HG02981 (cell line): ENCODE data around the gene RERG.
A peak's percentile ranks its signal among the peaks of the same experiment; 100 is the strongest.

ENCODE experiments used
- ATAC-seq: cut with Tn5 transposase; IDR thresholded peaks from one replicate; pipeline ENCODE4 v1.9.1; 2021; ENCODE audit warnings: mild to moderate bottlenecking, moderate library complexity; ENCODE audit not compliant: unreplicated experiment

RERG gene, protein sequence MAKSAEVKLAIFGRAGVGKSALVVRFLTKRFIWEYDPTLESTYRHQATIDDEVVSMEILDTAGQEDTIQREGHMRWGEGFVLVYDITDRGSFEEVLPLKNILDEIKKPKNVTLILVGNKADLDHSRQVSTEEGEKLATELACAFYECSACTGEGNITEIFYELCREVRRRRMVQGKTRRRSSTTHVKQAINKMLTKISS

DNA sequence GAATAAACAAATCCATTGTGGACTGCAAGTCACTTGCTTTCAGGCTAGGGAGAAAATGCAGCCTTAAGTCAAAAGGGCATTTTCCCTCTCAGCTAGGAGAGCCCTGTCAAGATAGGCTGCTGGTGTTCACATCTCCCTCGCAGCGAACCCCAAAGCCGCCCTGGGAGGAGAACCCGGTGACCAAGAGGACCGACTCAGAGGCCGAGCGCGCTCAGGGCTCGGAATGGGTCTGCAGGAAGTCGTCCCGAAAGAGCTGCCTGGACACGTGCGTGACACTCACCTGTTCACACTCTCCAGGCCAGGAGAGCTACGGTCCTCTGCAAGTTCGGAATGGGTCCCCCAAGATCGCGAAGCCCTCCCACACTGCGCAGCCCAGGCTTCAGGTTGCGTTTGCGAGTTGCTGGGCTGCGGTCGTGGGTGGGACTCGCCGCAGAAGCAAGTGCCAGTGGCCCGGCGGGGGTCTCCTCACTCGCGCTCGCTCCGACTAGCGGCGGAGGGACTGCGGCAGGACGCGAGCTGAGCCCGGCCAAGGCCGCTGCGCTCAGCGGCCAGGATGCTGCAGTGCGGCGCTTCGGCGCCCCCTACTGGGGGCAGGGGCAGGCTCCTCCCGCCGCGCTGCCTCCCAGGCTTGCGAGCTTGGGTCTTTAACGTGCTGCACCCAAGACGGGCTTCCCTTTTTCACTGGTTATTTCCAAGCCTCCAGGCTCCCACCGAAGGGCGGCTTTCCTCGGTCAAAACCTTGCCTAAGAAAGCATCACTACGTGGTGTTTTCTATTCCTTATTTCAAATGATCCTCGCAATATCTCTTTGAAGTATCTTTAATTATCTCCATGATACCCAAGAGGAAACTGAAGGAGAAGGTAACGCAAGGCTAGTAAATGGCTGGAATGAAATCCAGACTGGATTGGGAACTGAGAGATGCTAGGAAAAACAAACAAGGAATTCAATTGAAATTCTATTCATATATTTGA lies at the start of gene RERG:
Gene RERG, minus strand, starts transcription at position 503 of the 971 bp plus-strand sequence. CDS start 3,928 bp downstream, outside the sequence.
- ATAC-seq: peak; percentile 93

DNA sequence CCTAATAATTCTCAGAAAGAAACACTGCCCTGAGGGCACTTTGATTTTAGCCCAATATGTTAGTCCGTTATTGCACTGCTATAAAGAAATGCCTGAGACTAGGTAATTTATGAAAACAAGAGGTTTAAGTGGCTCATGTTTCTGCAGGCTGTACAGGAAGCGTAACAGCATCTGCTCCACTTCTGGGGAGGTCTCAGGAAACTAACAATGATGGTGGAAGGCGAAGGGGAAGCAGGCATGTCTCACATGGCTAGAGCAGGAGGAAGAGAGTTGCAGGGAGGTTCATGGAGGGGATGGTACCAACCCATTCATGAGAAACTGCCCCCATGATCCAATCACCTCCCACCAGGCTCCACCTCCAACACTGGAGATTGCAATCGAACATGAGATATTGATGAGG lies 49.4 kb upstream of the RERG start:
- ATAC-seq: no peak

DNA sequence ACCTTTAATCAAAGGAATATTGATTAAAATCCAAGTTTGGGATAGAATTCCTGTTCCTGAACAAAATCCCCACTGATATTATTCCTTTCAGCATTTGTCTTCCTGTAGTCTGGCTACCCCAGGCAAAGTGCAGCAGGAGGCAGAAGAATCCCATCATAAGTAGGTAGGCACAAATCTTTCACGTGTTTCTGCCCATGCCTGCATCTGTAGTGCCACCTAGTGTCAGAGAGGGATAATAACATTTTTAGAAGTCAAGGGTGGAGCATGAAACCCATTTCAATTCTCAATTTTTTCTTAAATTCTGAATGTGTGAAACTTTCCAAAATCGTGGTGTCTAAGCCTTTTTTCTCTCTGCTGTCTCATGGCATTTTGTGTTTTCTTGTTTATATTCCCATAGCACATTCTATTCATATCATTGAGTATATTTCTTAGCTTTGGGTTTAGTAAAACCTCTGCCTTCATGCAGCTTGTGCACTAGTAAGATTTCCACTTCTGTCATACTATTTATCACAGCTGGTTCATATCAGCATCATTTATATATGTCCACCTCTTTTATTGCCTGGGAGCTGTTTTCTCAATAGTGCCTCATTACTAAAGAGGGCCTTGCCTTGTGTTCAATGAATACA lies 47.8 kb upstream of the RERG start:
- peak; percentile 79 for ATAC-seq

DNA sequence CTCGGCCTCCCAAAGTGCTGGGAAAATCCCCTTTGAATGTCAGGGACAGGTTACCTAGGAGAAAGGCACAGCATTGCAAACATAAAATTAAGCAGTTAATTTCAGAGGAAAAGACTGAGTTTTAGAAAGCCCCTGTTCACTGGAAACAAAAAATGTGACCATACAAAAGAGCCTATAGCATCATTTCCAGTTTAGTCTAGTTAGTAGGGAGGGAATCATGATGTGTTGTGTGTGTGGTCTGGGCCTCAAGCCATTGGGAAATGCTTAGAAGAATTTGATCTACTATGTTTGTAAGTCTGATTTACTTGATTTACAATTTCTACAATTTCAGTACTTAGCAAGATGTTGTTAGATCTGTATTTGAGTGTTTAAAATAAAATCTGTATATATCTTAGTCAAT lies 47.1 kb upstream of the RERG start:
- ATAC-seq: no peak

DNA sequence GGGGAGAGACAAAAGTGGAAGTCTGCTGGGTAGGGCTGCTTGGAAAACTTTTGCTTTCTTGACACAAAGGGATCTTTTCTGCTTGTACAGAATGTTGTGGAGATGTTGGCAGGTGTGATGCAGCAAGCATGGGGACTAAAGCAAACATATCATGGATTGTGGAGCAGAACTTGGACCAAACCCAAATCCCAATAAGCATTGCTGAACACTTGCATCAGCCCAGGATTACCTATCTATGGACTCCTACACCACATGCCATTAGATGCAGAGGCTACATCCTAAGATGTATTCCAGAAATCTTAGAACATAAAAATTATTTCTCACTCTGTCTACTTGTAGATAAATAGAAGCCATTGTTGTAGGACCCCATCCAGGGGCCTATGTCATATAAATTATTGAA lies 44.7 kb upstream of the RERG start:
- ATAC-seq: no peak

DNA sequence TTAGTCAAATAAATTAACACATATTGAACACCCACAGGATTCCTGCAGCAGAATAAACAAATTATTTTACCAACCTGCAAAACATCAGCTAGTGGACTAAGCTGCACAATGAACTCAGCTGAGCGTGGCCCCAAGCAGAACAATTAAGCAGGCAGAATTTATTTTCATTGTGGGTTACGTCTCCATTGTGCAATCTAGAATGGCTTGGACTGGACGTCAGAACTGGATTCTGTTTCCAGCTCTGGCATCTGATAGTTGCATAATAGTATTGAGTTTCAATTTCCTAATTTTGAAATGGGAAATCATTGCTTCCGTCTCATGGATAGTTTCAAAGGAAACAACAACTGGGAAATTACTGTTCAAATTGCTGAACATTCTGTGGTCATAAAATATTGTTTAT lies 35.5 kb upstream of the RERG start:
- ATAC-seq: no peak

DNA sequence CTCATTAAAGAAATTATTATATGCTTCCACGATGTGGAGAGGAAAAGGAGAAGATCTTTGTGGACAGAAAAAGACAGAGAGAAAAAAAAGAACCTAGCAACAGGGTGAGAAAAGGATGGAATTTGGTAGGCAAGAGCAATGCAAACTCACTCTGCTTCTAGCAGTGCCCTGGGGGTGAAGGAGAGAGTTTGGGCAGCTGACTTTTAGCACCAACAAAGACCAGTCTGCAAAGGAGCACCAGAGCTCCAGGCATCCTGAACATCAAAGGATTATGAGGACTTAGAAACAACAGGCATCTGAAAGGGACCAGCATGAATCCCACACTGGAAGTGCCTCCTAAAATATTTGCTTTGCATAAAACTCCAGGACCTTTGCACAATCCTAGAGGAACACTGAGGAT lies 32.8 kb upstream of the RERG start:
- ATAC-seq: no peak

DNA sequence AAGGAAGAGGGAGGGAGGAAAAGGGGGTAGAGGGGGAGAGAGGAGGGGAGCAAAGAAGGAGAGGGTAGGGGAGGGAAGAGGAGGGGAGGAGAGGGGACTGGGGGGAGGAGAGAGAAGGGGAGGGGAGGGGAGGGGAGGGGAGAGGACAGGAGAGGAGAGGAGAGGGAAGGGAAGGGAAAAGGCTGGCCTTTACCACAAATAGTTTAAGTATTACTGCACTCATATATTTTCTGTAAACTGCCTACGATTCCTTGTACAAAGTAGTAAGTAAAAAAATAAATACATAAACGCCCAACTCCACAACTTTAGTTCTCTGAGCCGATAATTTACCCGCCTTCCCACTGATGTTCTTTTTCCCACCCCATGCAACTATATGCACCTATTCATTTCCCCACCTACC lies 23.7 kb upstream of the RERG start:
- no peak for ATAC-seq

DNA sequence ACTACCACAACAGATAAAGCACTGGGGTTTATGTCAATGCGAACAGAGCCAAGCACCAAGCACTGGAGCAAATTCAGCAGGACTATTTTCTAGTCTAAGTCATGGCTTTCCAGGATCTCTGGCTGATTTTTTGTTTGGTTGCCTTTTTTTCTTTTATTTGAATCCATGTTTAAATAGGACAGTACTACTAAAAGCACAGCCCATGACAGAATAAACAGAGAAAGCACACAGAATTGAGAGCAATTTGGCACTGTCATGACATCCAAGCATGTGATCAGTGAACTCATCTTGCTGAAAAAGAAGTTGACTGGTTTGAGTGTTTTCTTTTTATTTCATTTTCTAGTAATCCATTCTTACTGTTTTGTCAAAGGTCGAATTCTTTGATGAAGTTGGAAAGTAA lies 23.1 kb upstream of the RERG start:
- no peak for ATAC-seq

DNA sequence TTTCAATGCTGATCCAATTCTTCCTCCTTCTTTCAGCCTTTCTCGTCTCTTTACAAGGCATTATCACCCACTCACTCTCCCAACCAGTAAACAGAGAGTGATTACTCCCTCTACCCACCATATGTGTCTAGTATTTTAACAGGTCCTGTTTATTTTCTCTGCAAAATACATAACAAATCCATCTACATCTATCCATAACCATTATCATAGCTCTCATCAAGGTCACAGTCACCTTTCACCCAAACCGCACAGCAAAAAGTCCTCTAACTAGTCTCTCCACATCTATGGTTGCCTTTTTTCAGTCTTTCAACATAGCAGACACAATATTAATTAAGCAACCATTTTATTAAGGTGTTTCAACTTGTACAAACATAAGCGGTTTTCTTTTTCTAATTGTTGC lies 21.9 kb upstream of the RERG start:
- ATAC-seq: no peak

DNA sequence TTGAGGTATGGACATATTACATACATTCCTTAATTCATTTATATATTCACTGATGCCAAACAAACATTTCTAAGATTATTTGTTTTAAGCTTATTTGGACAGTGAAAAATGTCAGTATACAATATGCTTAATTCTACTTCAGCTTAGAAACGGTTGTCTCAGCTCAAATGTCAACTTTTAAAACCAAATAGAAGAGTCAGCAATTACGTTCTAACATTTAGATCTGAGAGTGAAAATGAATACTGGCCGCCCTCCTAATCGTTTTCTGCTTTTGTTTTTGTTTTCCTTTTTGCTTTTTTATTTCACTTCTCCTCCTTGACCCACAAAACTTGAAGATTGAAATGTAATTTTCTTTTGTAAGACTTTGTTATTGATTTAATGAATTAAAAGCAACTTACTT lies 19.7 kb upstream of the RERG start:
- ATAC-seq: no peak

DNA sequence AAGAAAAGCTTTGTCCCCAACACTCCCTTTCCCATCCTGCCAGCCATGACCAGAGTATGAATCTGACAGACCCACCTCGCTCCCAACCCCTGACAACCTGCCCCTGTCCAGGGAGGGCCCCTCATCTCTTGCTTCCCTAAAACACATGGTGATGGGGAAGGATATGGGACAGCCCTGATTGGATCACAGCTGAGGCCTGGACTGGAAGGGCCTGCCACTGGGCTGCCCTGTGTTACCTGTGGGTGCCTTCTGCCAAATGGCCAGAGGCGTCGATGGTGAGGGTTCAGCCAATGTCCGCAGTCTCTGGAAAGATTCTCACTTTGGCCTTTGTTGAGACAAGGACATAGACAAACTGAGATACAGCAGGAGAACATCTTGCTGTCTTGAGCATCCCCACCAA lies 13.3 kb upstream of the RERG start:
- no peak for ATAC-seq

DNA sequence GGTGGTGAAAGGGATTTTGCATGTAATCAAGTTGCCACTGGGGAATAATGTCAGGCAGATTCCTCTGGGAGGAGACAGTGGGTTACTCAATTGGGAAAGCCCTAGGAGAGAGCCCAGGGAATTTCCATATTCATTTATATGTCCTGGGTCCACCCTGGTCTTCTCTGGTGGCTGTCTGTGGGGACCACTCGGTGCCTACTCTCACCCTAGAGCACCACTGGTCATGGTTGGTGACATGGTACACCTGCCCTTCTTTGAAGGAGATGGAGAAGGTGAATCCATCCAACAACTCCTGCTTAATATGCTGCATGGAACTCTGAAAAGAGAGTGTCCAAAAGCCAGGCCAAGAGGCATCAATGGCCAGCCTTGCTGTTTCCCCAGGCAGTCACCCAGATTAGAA lies 12.8 kb upstream of the RERG start:
- ATAC-seq: no peak

DNA sequence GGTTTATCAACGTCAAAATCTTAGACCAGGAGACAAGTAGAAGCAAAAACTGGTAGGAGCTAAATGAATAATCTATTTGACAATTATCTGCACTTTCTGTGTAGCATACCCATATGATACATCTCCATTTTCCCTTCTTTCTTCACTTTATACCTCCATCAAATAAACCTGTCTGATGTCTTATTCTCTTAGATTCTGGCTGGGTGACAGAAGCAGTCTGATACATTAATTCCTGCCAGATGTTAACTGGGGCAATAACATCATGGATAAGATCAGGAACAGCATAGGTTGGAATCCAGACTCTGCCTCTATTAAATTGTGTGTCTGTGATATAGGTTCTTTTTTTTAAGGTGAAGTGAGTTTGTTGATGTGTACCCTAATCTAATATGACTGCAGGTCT lies 11.7 kb upstream of the RERG start:
- ATAC-seq: no peak

DNA sequence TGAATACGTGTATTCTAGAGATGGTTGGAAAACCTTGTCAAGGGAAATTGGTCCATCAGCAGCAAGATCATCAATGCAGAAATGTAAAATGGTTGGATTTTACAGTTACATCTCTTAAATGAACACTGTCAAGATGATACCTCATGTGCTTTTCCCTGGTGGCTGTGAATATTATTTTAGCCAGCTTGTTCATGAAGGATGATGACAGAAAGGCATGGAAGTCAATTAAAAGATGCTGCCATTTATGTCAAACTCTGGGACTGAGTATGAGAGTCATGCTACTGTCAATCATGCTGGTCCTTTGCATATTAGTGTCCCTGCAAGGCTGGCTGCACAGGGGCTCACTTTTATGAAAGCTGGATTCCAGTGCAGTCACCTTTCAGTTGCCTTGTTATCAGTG lies 10.3 kb upstream of the RERG start:
- ATAC-seq: no peak

DNA sequence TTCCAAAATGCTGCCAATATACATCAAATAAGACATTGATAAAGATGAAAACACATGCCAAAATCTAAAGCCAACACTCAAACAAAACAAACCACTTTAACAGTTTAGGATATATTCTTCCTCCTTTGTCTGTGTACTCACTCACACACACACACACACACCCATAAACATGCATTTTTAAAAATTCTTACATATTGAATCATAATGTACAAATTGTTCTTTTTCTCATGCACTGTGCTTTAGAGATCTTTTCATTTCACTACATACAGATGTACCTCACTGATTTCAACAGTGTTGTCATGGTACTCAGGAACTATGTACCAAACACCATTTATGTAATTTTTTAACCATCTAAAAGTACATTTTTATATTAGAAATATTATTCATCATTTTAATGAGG lies 9.5 kb upstream of the RERG start:
- no peak for ATAC-seq

DNA sequence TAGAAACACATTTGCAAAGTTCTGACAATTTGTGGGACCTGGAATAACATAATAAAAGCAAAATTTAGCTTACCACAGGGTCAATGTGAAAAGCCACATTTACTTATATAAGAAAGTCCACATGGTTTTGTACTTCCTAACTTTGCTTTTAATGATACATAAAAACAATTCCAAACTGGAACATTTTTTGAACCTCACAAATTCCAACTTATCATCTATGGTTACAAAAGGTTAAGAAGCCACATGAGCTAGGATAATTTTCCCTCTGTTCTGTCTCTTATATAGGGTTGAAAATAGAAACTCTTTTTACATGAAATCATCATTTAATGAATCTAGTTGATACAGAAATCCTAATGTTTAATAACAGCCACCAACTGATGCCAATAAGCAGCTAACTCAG lies 8.9 kb upstream of the RERG start:
- ATAC-seq: no peak

DNA sequence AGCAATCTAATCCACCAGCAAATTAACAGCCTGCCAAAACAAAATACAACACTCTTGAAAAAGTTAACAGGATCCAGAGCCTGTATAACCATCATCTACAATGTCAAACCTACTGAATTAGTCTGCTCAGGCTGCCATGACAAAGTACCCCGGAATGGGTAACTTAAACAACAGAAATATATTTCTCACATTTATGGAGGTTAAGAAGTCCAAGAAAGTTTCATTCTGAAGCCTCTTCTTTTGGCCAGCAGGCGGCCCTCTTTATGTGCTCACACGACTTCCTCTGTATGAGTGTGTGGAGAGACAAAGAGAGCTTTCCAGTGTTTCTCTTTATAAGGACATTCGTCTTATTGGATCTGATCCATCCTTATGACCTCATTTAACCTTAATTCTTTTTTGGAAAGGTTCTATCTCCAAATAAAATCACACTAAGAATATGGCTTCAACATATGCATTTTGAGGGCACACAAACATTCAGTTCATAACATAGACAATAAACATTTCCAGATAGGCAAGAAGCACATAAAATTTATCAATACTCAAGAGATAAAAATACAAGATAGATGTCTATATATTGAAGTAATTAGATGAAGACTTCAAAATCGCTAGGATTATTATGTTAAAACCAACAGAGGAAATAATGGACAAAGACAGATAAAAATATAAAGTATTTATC lies 5.9 kb upstream of the RERG start:
- no peak for ATAC-seq

DNA sequence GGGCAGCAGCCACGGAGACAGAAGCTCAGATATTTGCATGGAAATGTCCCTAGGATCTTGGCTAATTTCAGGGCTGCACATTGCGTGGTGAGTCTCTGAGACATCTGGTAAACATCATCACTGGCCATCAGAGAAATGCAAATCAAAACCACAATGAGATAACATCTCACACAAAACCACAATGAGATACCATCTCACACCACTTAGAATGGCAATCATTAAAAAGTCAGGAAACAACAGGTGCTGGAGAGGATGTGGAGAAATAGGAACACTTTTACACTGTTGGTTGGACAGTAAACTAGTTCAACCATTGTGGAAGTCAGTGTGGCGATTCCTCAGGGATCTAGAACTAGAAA lies 4.6 kb upstream of the RERG start:
- ATAC-seq: peak; percentile 69

DNA sequence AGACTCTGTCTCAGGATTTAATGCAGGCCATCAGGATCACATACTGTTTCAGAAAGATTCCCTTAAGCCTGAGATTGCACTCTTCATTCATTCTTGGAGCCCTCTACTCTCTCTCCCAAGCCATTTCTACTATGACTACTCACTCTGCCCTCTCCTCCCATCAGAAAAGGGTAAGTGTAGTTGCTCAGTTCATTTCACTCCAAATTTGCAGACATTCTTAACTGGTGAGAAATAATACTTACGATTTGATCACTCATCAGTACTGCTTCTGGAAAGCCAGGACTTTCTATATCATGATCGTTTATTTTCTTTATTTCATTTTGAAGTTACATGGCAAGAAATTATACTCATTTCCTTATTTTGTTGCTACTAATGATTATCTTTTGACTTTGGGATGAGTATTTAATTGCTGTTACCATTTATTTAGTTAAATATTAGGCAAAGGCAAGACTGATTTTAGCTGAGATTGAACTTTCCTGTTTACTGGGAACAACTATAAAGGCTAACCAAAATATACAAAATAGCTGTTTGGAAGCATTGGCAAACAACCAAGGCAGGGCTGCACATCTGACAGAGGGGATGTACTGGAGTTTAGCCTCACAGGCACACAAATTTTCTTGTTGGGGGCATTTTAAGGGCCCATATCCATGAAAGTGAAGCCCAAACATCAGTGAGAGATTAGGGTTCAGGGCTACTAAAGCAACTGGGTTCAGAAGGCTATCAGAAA lies 4.1 kb upstream of the RERG start:
- no peak for ATAC-seq

DNA sequence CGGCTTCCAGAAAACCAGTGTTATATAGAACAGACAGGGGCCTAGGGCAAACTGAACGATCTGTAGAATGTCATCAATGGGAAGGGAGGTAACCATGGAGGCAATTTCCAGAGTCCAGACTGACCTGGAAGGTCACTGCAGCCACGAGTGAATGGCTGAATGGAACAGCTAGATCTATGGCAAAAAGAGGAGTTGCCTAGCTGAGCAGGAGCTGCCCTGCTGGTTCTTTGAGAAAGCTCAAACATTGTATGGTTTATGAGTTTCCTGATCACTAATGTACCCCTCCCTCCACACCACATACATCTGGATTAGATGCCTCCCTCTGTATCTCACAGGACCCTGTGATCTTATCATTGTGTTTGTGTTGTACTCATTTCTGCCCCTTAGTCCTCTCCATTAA lies 1.0 kb upstream of the RERG start:
- ATAC-seq: no peak
